RKO (cell line): Measurements from ENCODE around the gene MOSMO.
"Not testable (repeated sequence)": the region's sequence is repeated elsewhere in the genome, so short reads cannot be mapped to it uniquely, and the experiment has no call there.

Experiments
- DNase-seq: peaks from one replicate; pipeline ENCODE4 v3.0.0-alpha.2; 2016; ENCODE audit warnings: low spot score

The MOSMO gene

DNA sequence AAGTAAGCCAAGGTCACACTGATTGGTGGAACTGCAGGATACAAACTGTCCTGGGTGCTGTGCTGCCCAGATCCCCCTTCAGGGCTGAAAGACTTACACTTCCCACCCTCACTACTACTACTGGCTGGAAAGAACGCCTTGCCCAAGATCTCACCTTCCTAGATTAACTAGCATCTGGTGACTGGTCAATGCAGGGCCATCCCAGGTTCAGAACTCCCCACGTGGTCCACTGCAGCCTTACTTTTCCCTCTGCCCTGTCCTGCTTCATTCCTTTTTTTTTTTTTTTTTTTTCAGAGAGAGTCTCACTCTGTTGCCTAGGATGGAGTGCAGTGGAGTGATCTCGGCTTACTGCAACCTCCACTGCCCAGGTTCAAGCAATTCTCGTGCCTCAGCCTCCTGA is 4.7 kb upstream of the MOSMO start:
- no peak for DNase-seq

DNA sequence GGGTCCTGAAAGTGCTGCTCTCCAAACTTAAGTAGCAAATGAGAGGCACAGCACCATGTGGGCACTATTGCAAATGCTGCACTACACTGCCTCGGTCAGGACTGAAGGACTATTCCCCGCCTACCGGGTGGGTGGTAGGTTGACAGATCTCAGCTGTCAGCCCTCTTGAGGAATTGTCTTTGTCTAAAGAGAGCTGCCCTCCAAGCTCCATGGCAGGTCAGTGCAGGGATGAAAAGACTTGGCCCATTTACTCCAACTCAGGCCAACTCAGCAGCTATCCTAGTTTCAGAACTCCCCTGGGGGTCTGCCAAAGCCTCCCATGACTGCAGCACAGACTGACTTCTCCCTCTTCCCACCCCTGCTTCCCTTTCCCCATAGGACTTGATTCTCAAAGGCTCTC is 3.6 kb upstream of the MOSMO start:
- no peak for DNase-seq

DNA sequence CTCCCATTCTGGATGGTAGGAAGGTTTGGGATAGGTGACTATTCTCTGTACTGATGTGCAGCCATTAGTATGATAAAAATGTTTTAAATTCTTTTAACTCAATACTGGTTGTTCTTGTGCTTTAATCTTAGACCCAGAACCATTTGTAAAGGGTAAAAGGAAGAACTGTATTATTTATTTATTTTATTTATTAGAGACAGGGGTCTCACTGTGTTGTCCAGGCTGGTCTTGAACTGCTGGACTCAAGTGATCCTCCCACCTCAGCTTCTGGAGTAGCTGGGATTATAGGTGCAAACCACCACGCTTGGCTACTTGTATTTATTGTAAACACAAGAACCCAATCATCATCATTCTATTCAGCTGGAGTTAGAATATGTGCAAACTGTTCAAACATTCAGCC is 2.2 kb upstream of the MOSMO start:
- no peak for DNase-seq

DNA sequence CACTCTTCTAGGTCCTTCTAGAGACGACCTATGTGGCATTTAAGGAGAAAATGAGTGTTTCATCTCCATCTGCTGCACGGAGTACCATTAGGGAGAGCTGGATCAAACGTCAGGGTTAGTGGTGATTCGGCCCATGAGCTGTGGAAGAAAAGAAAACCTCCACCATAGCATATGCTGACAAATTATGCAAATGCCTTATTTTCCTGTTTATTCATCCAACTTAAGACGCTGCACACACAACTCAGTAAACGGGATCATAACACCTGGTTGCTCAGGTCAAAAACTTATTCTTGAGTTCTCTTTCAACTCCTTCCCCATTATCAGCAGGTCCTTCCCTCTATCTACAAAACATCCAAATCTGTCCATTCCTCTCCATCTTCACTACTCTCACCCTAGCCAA is 1.3 kb upstream of the MOSMO start:
- DNase-seq: no peak

DNA sequence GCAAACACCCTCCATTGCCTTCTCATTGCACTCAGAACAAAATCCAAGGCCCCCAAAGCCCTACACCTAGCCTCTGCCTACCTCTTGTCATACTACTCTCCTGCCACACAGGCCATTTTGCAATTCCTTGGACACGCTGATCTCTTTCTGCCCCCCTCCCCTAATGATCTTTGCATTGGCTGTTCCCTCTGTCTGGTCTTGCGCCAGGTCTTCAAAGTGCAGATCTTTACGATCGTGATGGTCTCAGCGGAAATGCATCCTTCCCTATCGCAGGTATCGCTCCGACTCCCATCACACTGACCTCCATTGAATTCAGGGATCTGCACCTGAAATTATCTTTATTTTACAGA is 777 bp upstream of the MOSMO start:
- DNase-seq: no peak

DNA sequence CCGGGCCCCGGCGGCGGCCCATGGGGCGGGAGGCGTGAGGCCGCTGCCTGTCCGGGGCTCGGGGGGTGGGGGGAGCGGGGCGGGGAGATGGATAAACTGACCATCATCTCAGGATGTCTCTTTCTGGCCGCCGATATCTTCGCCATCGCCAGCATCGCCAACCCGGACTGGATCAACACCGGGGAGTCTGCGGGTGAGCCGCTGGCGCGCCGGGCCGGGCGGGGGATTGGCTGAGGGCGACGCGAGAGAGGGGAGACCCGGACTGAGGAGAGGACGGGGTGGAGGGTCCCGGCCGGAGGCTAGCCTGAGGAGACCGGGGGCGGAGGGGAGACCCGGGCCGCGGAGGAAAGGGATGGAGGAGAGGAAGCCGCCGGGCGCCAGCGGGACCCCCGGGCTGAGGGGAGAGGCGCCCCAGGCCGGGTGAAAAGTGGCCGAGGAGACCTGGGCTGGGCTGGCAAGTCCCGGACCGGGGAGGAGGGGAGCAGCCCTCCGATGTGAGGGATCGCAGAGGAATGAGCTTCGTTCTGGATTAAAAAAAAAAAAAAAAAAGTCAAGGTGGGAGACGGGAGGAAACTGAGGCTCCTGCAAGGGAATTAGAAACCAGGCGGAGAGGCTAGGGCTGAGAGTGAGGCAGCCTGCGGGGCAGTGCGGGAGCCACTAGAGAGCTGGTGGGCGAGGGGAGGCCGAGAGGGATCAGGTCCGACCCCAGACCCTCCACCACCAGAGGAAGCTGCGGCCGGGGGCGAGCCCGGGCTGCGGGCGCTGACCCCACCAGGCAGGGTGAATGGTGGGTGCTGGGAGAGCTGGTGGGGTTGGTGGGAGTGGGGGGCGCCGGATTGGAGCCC is 526 bp downstream of the MOSMO start:
- DNase-seq: no peak

DNA sequence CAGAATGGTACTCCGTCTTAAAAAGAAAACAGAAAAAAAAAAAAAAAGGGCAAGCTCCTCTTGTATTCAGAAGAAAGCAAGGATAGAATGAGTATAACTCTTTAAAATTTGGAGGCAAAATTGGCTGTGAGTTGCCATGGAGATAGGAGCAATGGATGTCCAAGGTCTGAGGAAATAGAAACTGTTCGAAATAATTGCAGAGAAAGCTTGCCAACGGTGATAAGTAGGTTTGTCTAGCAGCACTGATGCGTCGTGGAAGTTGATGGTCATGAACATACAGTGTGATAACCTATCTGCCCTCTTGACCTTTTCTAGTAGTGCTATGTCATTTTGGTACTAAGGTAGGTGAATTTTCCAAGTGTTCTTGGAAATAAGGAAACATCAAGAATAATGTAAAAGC is 3.0 kb downstream of the MOSMO start:
- no peak for DNase-seq

DNA sequence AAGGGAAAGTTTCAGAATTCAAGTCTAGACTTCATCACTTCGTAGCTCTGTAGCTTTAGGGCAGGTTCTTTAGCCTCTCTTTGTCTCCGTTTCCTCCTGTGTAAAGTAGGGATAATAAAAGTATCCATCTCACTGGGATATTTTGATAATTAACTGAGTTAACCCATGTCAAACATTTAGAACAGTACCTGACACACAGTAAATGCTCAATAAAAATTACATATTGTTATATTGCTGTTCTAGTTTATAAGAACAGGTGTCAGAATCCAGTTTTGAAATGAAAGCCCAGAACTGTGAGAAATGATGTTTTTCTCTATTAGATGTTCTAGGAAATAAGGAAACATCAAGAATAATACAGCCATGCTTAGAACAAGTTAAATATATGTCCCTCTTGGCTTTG is 4.3 kb downstream of the MOSMO start:
- no peak for DNase-seq

DNA sequence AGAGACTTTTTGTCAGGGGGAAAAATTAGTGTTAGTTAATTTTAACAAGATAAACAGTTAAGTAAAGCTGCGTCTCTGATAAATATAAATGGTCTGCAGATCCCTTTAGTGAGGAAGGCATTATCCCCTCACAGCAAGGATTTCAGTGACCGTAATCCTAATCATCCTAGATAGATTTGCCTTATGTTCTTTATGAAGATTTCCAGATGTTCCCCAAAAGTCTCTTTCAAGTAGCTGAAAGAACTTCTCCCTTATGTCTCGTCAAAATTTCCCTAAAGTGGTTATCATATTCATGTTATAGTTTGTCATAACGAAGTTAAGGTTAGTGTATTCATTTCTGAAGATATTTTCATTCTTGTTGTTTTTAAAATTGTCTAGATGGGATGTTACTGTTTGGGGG is 5.6 kb downstream of the MOSMO start:
- no peak for DNase-seq

DNA sequence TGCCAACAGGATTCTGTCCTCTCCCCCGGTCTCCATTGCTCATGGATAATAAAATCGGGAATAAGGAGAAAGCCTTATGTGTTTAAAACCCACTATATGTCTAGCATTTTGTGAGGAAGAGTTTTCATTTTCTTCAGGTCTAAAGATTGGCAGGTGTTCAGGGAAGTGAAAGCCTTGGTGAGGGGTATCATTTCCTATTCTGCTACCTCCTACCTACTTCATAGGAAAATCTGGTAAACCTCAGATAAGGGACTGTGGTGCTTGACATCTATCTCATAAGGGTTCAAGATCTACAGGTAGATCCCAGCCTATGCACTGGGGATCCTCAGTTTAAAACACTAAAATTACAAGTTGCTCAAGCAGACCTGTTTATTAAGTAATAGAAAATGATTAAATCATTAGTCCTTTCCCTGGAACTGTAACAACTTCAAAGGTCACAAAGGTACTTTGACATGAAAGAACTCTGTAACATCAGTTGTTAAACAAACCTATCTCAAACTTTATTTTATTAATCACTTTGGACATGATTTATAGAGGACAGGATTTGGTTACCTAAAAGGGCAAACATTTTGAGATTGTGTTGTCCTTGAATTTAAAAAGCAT is 6.5 kb downstream of the MOSMO start:
- no peak for DNase-seq

DNA sequence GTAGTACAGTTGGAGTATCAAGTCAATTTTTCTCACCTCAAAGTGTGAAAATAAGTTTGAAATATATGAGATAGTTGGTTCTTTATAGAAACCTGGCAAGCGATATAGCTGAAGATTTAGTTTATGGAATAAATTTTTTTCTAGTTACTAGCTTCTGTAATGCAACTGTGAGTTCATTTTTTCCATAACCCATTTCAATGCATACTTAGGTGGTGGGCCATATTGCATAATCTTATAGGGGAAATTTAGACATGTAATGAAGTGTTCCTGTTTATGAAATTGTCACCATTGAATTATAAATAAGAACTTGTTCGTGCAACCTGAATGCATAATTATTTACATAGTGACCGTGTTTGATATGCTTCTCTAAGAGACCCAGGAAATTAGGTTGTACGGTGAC is 9.0 kb downstream of the MOSMO start:
- no peak for DNase-seq

DNA sequence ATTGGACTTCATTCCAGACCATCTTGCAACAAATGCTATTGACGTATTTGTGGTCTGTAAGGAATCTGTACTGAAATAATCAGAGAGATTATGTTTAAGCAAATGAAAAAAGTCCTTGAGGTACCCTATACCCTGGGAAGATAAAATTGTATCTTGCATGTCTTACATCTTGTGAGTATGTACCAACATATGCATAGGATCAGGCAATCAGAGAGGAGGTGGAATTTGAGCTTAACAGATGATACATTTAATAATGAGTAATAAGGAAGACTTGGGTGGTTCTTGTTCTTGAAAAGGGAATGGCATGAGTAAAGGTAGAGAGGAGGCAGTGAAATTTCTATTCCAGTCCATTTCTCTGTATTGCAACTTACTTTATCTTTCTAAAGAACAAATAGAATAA is 10.6 kb downstream of the MOSMO start:
- DNase-seq: no peak

DNA sequence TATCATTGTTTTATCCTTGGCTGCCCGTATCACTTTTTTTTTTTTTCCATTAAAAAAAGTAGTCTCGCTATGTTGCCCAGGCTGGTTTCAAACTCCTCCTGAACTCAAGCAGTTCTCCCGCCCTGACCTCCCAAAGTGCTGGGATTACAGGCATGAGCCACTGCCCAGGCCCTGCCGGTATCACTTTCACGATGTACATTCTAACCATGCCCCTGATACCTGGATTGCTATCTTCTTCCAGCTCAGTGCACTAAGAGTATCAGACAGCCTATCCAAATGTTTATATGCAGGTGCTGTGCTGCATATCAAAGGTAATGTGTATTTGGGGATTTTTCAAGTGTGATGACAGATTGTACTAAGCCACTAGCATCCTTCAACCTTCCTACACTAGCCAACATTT is 14.2 kb downstream of the MOSMO start:
- DNase-seq: no peak

DNA sequence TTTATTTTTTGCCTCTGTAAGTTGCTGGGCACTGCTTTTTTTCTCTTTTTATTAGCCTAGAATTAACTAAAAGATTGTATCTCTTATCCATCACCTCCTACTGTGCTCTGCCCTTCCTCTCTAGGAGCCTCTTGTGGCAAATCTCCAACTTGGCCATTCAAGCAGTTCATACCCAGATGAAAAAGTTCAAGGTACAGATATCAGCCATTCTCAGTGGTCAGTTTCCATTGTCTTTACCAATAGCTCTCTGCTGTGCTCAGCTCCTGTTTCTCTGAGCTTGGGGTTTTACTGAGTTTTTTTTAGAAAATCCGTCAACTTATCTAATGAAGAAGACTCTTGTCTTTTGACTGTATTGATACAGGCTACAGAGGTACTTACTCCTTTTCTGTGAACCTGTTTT is 15.6 kb downstream of the MOSMO start:
- DNase-seq: no peak

DNA sequence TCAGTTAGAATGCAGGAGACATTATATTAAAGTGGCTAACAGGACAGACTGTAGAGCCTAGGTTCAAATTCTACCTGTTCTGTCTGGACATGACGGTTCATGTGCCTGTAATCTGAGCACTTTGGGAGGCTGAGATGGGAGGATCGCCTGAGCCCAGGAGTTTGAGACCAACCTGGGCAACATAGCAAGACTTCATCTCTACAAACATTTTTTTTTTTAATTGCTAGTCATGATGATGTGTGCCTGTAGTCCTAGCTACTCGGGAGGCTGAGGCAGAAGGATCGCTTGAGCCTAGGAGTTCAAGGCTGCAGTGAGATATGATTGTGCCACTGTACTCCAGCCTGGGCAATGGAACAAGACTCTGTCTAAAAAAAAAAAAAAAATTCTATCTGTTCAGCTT is 16.9 kb downstream of the MOSMO start:
- DNase-seq: not testable (repeated sequence)

DNA sequence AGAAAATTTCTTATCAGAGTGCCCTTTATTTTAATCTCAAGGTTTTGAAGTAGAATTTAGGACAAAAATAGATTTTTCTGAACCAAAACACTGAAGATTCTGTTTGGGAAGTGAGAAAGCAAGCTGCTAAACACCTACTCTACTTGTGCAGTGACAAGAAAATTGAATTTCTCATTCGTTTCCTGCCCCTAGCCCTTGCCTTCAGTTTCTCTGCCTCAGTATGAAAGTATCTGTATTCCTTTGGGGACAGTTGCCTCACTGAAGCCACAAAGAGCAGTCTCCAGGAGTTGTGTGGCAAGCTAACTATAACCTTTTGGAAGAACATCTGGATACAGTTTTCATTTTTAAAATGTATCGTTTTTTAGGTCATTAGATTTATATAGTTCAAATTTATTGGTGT is 19.7 kb downstream of the MOSMO start:
- DNase-seq: no peak

DNA sequence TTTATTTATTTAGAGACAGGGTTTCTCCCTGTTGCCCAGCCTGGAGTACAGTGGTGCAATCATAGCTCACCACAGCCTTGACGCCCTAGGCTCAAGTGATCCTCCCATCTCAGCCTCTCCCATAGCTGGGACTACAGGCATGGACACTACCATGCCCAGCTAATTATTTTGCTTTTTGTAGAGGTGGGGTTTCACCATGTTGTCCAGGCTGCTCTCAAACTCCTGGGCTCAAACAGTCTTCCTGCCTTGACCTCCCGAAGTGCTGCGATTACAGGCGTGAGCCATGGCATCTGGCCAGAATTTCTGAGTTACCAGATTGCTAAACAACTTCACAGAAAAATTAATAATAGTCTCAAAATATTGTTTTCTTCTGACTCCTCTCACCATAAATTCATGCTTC is 21.7 kb downstream of the MOSMO start:
- no peak for DNase-seq

DNA sequence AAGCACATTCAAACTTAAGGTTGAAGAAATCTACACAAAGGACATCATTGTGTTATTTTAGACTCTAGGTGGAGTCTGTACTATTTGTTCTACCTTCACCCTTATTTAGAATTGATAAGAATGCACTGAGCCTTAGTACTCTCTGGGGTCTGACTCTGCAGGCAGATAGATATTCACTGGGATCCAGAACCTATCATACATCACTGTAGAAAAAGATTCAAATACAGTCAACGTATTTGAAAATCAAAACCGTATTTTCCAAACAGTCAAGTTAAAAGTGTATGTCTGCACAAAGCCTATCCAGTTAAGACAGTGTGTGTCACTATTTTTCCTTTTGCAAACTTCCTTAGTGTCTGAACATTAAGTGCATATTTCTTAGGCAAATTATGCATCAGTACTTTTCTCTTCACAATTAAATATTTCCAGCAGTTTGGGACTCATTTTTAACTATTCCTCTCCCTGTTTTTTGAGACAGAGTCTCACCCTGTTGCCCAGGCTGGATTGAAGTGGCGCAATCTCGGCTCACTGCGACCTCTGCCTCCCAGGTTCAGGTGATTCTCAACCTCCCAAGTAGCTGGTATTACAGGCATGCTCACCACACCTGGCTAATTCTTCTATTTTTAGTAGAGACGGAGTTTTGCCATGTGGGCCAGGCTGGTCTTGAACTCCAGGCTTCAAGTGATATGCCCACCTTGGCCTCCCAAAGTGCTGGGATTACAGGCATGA is 22.3 kb downstream of the MOSMO start:
- DNase-seq: no peak

DNA sequence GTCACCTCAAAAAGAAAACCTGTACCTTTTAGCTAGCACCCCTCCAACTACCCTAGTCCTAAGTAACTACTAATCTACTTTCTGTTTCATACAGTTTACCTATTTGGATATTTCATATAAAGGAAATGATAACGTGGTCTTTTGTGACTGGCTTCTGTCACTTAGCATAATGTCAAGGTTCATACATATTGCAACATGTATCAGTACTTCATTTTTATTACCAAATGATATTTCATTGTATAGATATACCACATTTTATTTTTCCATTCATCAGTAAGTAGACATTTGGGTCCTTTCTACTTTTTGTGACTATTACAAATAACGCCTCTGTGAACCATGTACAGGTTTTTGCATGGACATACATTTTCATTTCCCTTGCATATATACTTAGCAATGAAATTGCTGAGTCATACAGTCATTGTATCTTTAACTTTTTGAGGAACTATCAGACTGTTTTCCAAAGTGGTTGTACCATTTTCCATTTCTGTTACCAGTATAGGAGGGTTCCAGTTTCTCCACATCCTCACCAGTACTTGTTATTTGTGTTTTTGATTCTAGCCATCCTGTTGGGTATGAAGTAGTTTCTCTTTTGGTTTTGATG is 23.7 kb downstream of the MOSMO start:
- DNase-seq: no peak

DNA sequence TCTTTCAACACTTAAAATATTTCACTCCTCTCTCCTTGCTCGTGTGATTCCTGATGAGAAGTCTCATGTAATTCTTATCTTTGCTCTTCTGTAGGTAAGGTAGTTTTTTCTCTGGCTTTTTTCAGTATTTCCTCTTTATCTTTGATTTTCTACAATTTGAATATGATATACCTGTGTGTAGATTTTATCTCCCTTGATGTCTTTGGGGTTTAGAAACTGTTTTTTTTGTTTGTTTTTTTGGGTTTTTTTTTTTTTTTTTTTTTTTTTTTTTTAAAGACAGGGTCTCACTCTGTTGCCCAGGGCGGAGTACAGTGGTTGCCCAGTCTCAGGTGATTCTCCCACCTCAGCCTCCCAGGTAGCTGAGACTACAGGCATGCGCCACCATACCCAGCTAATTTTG is 26.6 kb downstream of the MOSMO start:
- no peak for DNase-seq

DNA sequence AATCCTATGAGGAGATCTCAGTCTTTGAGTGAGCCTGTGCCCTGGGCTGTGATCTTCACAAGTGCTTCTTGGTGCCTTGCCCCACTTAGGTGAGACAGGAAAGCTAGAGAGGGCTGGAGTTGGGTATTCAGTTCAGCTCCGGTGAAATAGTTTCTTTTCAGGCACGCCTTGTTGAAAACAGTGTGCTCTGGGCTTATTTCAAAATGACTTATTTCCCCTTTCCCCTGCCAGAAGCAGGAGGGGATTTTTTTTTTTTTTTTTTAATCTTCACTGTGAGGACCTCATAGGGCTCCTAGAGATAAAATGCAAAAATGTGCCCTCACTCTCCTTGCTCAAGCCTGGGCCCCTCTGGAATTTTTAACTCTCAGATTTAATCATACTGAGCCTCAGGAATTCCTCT is 27.2 kb downstream of the MOSMO start:
- no peak for DNase-seq

DNA sequence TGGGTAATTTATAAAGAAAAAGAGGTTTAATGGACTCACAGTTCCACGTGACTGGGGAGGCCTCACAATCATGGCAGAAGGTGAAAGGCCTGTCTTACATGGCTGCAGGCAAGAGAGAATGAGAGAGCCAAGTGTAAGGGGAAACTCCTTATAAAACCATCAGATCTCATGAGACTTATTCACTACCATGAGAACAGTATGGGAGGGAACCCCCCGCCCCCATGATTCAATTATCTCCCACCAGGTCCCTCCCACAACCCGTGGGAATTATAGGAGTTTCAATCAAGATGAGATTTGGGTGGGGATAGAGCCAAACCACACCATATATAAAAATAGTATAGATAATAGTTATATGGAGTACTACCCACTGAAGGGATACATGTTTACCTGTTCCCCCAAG is 36.0 kb downstream of the MOSMO start:
- not testable (repeated sequence) for DNase-seq

DNA sequence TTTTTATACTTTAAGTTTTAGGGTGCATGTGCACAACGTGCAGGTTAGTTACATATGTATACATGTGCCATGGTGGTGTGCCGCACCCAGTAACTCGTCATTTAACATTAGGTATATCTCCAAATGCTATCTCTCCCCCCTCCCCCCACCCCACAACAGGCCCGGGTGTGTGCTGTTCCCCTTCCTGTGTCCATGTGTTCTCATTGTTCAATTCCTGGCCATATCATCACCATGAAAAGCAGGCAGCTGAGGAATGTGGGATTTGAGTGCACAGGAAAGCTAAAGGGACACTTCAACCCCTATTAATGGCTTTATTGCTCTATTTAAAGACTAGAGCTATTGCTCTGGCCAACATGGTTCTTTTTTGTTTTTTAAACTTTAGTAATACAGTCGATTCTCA is 38.0 kb downstream of the MOSMO start:
- not testable (repeated sequence) for DNase-seq
